CD14-positive monocyte (primary cell): Measurements from ENCODE around the gene F11. TPM values are rescaled to one million over a fixed set of nuclear protein-coding genes. Genes with fewer than 3 reads are reported as not detected.

Experiments used
- DNase-seq, 3 donors: peaks; one replicate each; pipeline ENCODE4 v3.0.0-alpha.2; 2011 to 2022
- H2AFZ ChIP-seq: 2 replicates; pipeline ENCODE4 v1.6.0; 2012; ENCODE audit warnings: mild to moderate bottlenecking, low read depth, low read length, inconsistent platforms; ENCODE audit not compliant: insufficient read depth, poor library complexity, severe bottlenecking
- H3K27ac ChIP-seq, 2 donors: 1 replicate in 1 of 2; 2 replicates in 1 of 2; pipeline ENCODE4 v1.5.1; 2012 to 2013; ENCODE audit warnings: low read length in 2 of 2, control low read depth in 1 of 2, inconsistent platforms in 1 of 2, low read depth in 1 of 2, mild to moderate bottlenecking in 1 of 2
- H3K27me3 ChIP-seq, 2 donors: one replicate each; pipeline versions ENCODE4 v1.6.0 to v1.6.1; 2011 to 2013; ENCODE audit warnings: low read length in 2 of 2; ENCODE audit not compliant: control insufficient read depth in 2 of 2, insufficient read depth in 2 of 2
- H3K36me3 ChIP-seq, 2 donors: replicated peaks in 1 of 2; 1 replicate in 1 of 2; 2 replicates in 1 of 2; pipeline versions ENCODE4 v1.5.1 to v1.6.1; 2012 to 2013; ENCODE audit warnings: low read length in 2 of 2, control low read depth in 1 of 2, inconsistent platforms in 1 of 2, mild to moderate bottlenecking in 1 of 2; ENCODE audit not compliant: insufficient read depth in 2 of 2, control insufficient read depth in 1 of 2
- H3K4me1 ChIP-seq, 2 donors: 1 replicate in 1 of 2; 2 replicates in 1 of 2; pipeline versions ENCODE4 v1.5.1 to v1.6.1; 2012 to 2013; ENCODE audit warnings: low read length in 2 of 2, control low read depth in 1 of 2, inconsistent platforms in 1 of 2, mild to moderate bottlenecking in 1 of 2, moderate library complexity in 1 of 2; ENCODE audit not compliant: insufficient read depth in 2 of 2, control insufficient read depth in 1 of 2
- H3K4me2 ChIP-seq: replicated peaks from 2 replicates; pipeline ENCODE3; 2012; ENCODE audit warnings: low read length, moderate library complexity, mild to moderate bottlenecking; ENCODE audit not compliant: poor library complexity, severe bottlenecking; ENCODE audit errors: extremely low read depth
- H3K4me3 ChIP-seq, 3 experiments: fragments of 200-600 bp in 1 of 3; sonication (generic) in 1 of 3; replicated peaks in 1 of 3; 1 replicate in 2 of 3; 2 replicates in 1 of 3; pipeline ENCODE4 v1.5.1; 2011 to 2013; ENCODE audit warnings: low read length in 3 of 3, mild to moderate bottlenecking in 3 of 3, control low read depth in 2 of 3, low read depth in 2 of 3, inconsistent platforms in 1 of 3, moderate library complexity in 1 of 3
- H3K79me2 ChIP-seq: 2 replicates; pipeline ENCODE4 v1.6.0; 2012; ENCODE audit warnings: mild to moderate bottlenecking, control low read depth, inconsistent platforms, low read length, moderate library complexity; ENCODE audit not compliant: insufficient read depth
- H3K9ac ChIP-seq: 2 replicates; pipeline ENCODE4 v1.6.0; 2017; ENCODE audit warnings: low read length, mild to moderate bottlenecking; ENCODE audit not compliant: insufficient read depth, poor library complexity, severe bottlenecking
- H3K9me3 ChIP-seq, 2 donors: replicated peaks in 1 of 2; 1 replicate in 1 of 2; 2 replicates in 1 of 2; pipeline versions ENCODE4 v1.5.1 to v1.6.1; 2012 to 2013; ENCODE audit warnings: low read length in 2 of 2, control low read depth in 1 of 2; ENCODE audit not compliant: control insufficient read depth in 1 of 2, insufficient read depth in 1 of 2
- H4K20me1 ChIP-seq: 2 replicates; pipeline ENCODE4 v1.6.0; 2012; ENCODE audit warnings: mild to moderate bottlenecking, low read length, control low read depth, moderate library complexity; ENCODE audit not compliant: insufficient read depth
- H3K27ac Mint-ChIP-seq, 7 donors: one replicate each; pipeline ENCODE4 v1.8.0; 2020; ENCODE audit warnings: mild to moderate bottlenecking in 7 of 7, mixed read lengths in 7 of 7, moderate library complexity in 6 of 7, inconsistent platforms in 2 of 7
- H3K27me3 Mint-ChIP-seq, 3 donors: one replicate each; pipeline ENCODE4 v1.8.0; 2021 to 2022; ENCODE audit warnings: low read depth in 3 of 3, mild to moderate bottlenecking in 3 of 3, mixed read lengths in 3 of 3, moderate library complexity in 3 of 3, inconsistent platforms in 1 of 3
- H3K36me3 Mint-ChIP-seq, 2 donors: one replicate each; pipeline ENCODE4 v1.8.0; 2020; ENCODE audit warnings: mixed read lengths in 2 of 2, inconsistent platforms in 1 of 2, mild to moderate bottlenecking in 1 of 2
- H3K4me1 Mint-ChIP-seq: one replicate; pipeline ENCODE4 v1.8.0; 2020; ENCODE audit warnings: mild to moderate bottlenecking, mixed read lengths
- H3K4me3 Mint-ChIP-seq, 2 donors: one replicate each; pipeline ENCODE4 v1.8.0; 2020; ENCODE audit warnings: mild to moderate bottlenecking in 2 of 2, mixed read lengths in 2 of 2, moderate library complexity in 1 of 2
- H3K9me3 Mint-ChIP-seq, 7 donors: one replicate each; pipeline ENCODE4 v1.8.0; 2020 to 2022; ENCODE audit warnings: mixed read lengths in 7 of 7, mild to moderate bottlenecking in 6 of 7, moderate library complexity in 6 of 7, inconsistent platforms in 2 of 7
- WGBS: methylation state at CpG from one replicate; pipeline ENCODE4 v1.1.5; 2013; ENCODE audit warnings: missing lambda C conversion rate; ENCODE audit not compliant: insufficient coverage; 5-methylcytosine and 5-hydroxymethylcytosine counted together
- intact Hi-C, 2 donors: fragments of 100-400 bp; cut with micrococcal nuclease; formaldehyde crosslinking; loops; one replicate each; pipeline versions ENCODE4 v1.15.0 to v1.15.1; 2023
- polyA plus RNA-seq, 3 donors: library from polyadenylated mRNA; depleted of rRNA in 1 of 3; unstranded in 2 of 3; stranded (reverse) in 1 of 3; fragments of 300-500 nt in 2 of 3; fragments of >200 nt in 1 of 3; fragmentation: Illumina TruSeq in 2 of 3; gene quantifications; 1 replicate in 2 of 3; 2 replicates in 1 of 3; pipeline ENCODE4 v1.2.3, GENCODE V29; 2012 to 2021
- TF ChIP-seq, protein P1 (sequence below): fragments of 200-600 bp; IDR thresholded peaks from one replicate; pipeline ENCODE4 v1.8.0; 2022; ENCODE audit warnings: antibody characterized with exemption, mild to moderate bottlenecking

F11 gene
- polyA plus RNA-seq, 3 donors, result not detected

DNA sequence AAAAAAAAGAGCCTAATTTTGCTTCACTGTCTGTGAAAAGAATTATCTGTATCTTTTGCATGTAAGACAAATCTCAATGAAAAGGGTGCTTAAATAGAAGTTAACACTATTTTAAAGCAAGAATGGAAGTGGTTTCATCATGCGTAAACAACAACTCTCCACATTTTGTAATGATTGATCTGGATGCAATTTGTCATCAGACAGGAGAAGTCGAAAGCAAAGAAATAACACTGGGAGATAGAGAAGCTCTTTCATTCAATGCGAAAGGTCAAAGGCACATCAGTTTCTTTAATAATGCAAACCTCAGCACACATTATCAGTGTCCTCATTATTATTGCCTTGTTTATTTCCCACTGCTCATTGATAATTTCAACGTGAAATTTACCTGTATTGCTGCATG, 29.9 kb upstream of the F11 start:
- Mint-ChIP-seq H3K27ac (no peak overlapping the region), H3K36me3 (no peaks in the 10 kb centered on the region), H3K27me3 (no peaks in the 10 kb centered on the region), H3K4me1 (no peaks in the 10 kb centered on the region), H3K4me3 (no peak overlapping the region), H3K9me3 (peaks cover 0 to 2% (median 0%) of the 10 kb centered on the region in 7 donors)
- no peaks in the 10 kb centered on the region for H4K20me1 ChIP-seq
- H3K4me2 ChIP-seq, result no peak overlapping the region
- no peaks in the 10 kb centered on the region for H3K36me3 ChIP-seq
- TF ChIP-seq, protein P1, sequence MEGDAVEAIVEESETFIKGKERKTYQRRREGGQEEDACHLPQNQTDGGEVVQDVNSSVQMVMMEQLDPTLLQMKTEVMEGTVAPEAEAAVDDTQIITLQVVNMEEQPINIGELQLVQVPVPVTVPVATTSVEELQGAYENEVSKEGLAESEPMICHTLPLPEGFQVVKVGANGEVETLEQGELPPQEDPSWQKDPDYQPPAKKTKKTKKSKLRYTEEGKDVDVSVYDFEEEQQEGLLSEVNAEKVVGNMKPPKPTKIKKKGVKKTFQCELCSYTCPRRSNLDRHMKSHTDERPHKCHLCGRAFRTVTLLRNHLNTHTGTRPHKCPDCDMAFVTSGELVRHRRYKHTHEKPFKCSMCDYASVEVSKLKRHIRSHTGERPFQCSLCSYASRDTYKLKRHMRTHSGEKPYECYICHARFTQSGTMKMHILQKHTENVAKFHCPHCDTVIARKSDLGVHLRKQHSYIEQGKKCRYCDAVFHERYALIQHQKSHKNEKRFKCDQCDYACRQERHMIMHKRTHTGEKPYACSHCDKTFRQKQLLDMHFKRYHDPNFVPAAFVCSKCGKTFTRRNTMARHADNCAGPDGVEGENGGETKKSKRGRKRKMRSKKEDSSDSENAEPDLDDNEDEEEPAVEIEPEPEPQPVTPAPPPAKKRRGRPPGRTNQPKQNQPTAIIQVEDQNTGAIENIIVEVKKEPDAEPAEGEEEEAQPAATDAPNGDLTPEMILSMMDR, result no peak
- no CpG with 5 or more reads among the region's 4 CpGs for WGBS
- H3K9ac ChIP-seq, result no peak overlapping the region
- H3K9me3 ChIP-seq, result peaks cover 0 to 5% of the 10 kb centered on the region in 2 donors
- H3K27ac ChIP-seq, result no peak overlapping the region
- intact Hi-C loops, result no loop called here
- no peaks in the 10 kb centered on the region for H3K79me2 ChIP-seq
- H2AFZ ChIP-seq, result no peak overlapping the region
- no peaks in the 10 kb centered on the region for H3K4me1 ChIP-seq
- no peak overlapping the region for H3K4me3 ChIP-seq
- no peak for DNase-seq
- no peaks in the 10 kb centered on the region for H3K27me3 ChIP-seq

DNA sequence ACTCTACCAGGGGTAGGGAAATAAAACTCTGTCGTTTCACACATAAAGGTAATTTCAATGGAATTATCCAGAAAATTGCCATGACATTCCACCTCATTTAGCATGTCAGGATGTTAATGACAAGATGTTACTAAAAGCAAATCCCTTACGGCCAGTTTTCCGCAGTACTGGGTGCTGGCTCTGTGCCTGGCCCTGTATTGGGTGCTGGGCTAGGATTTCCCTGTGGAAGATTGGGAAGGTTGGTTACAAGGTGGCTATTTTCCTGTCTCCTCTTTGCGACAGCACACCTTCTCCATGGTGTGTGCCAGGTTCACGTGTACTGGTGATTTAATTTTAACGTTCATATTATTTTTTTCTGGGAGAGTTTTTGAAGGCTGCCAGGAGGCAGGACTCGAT, 25.5 kb upstream of the F11 start:
- Histone ChIP-seq H4K20me1 (no peaks in the 10 kb centered on the region), H3K9me3 (peaks cover 0 to 12% of the 10 kb centered on the region in 2 donors), H3K27me3 (no peaks in the 10 kb centered on the region), H3K4me3 (no peak overlapping the region), H3K4me2 (no peak overlapping the region), H3K4me1 (no peaks in the 10 kb centered on the region), H2AFZ (no peak overlapping the region), H3K79me2 (no peaks in the 10 kb centered on the region), H3K9ac (no peak overlapping the region), H3K36me3 (no peaks in the 10 kb centered on the region), H3K27ac (no peak overlapping the region)
- 100% methylated on average over 2 of the region's 7 CpGs for WGBS
- Mint-ChIP-seq H3K9me3 (peaks cover 0 to 4% (median 2%) of the 10 kb centered on the region in 7 donors), H3K4me1 (no peaks in the 10 kb centered on the region), H3K27ac (no peak overlapping the region), H3K27me3 (no peaks in the 10 kb centered on the region), H3K4me3 (no peak overlapping the region), H3K36me3 (no peaks in the 10 kb centered on the region)
- TF ChIP-seq, protein P1, result no peak
- intact Hi-C loops, result no loop called here
- no peak for DNase-seq
